Transverse colon (tissue), 4 donors: ENCODE results near the gene RNF38.

Experiments
- EP300 ChIP-seq: sonication (generic); formaldehyde crosslinking; IDR thresholded peaks from one replicate; pipeline ENCODE4 v1.6.1; 2017; ENCODE audit warnings: antibody characterized with exemption, low read depth
- POLR2A ChIP-seq: fragments of 450-650 bp; IDR thresholded peaks from one replicate; pipeline ENCODE4 v1.6.1; 2016; ENCODE audit warnings: antibody characterized with exemption, mild to moderate bottlenecking, moderate library complexity
- POLR2AphosphoS5 ChIP-seq, 3 donors: sonication (generic); formaldehyde crosslinking; IDR thresholded peaks; one replicate each; pipeline ENCODE4 v1.6.1; 2016; ENCODE audit warnings: antibody characterized with exemption in 3 of 3
- TF ChIP-seq, protein P1 (sequence below), 5 experiments: fragments of 200-600 bp in 3 of 5; fragments of 450-650 bp in 2 of 5; sonication (generic) in 3 of 5; IDR thresholded peaks; 1 replicate in 2 of 5; 2 replicates in 3 of 5; pipeline ENCODE4 v1.5.1; 2016 to 2017; ENCODE audit warnings: antibody characterized with exemption in 5 of 5, inconsistent platforms in 3 of 5, mild to moderate bottlenecking in 2 of 5, moderate library complexity in 1 of 5

DNA sequence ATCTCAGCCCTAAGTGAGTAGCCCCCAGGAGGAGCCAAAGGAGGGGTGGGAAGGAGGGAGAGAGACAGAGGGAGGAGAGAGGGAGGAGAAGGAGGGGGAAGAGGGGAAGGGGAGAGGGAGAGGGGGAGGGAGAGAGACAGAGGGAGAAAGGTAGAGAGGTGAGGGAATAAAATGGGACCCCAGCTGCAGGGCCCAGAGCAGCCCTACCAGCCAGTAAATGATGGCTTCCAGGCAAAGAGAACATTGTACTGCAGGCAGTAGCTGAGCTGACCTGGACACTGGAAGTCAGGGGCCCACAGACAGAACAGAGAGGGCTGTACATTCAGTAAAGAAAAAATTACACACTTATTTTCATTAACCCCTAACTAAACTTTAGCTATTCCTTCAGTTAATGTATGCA is 84.0 kb downstream of the RNF38 start:
- TF ChIP-seq EP300 (no peak), POLR2A (no peak), POLR2AphosphoS5 (IDR thresholded peaks at IDR 0.05) (no peak)
- TF ChIP-seq, protein P1, sequence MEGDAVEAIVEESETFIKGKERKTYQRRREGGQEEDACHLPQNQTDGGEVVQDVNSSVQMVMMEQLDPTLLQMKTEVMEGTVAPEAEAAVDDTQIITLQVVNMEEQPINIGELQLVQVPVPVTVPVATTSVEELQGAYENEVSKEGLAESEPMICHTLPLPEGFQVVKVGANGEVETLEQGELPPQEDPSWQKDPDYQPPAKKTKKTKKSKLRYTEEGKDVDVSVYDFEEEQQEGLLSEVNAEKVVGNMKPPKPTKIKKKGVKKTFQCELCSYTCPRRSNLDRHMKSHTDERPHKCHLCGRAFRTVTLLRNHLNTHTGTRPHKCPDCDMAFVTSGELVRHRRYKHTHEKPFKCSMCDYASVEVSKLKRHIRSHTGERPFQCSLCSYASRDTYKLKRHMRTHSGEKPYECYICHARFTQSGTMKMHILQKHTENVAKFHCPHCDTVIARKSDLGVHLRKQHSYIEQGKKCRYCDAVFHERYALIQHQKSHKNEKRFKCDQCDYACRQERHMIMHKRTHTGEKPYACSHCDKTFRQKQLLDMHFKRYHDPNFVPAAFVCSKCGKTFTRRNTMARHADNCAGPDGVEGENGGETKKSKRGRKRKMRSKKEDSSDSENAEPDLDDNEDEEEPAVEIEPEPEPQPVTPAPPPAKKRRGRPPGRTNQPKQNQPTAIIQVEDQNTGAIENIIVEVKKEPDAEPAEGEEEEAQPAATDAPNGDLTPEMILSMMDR (IDR thresholded peaks at IDR 0.05) = no peak
